Amygdala (tissue), 56 donors: ENCODE results near the gene VIM.

Experiments used
- DNase-seq, 56 donors: peaks; one replicate each; lab custom pipeline; 2025; lab: John Stamatoyannopoulos, UW

The VIM gene

GRCh38 chr10:17229967-17230682 is 2.1 kb downstream of the VIM start:
- peak in 16 of 56 donors; percentile 4 to 61 (median 16) for DNase-seq

- no peak for DNase-seq
Observed at GRCh38 chr10:17231788-17232187, 3.7 kb downstream of the VIM start.

- no peak for DNase-seq
Observed at GRCh38 chr10:17232276-17232960, 4.4 kb downstream of the VIM start.

GRCh38 chr10:17233286-17233991 is 5.4 kb downstream of the VIM start:
- no peak for DNase-seq

GRCh38 chr10:17234431-17234945 is 6.4 kb downstream of the VIM start:
- no peak for DNase-seq

- DNase-seq = no peak
Observed at GRCh38 chr10:17235136-17235535, 7.1 kb downstream of the VIM start.

GRCh38 chr10:17236468-17237148 is 8.6 kb downstream of the VIM start:
- no peak for DNase-seq

- DNase-seq = no peak
Observed at GRCh38 chr10:17237149-17237527, 9.1 kb downstream of the VIM start.

GRCh38 chr10:17237915-17238444 is 9.9 kb downstream of the VIM start:
- no peak for DNase-seq

GRCh38 chr10:17238445-17239291 is 10.6 kb downstream of the VIM start:
- DNase-seq = no peak

- DNase-seq = no peak
Observed at GRCh38 chr10:17239345-17240085, 11.5 kb downstream of the VIM start.

GRCh38 chr10:17240096-17240495 is 12.1 kb downstream of the VIM start:
- no peak for DNase-seq

GRCh38 chr10:17240616-17241015 is 12.6 kb downstream of the VIM start:
- no peak for DNase-seq

GRCh38 chr10:17241611-17242333 is 13.7 kb downstream of the VIM start:
- DNase-seq = no peak

- DNase-seq = no peak
Observed at GRCh38 chr10:17244700-17245365, 16.8 kb downstream of the VIM start.

GRCh38 chr10:17247210-17247609 is 19.2 kb downstream of the VIM start:
- no peak for DNase-seq

- no peak for DNase-seq
Observed at GRCh38 chr10:17248964-17249363, 20.9 kb downstream of the VIM start.

GRCh38 chr10:17249820-17250219 is 21.8 kb downstream of the VIM start:
- no peak for DNase-seq
